GM23338 (cell line): ENCODE results near the gene RNF114. TPM values are rescaled to one million over a fixed set of nuclear protein-coding genes. Genes with fewer than 3 reads are reported as not detected.

Experiments used
- ATAC-seq: fragments of 200-7000 bp; cut with Tn5 transposase; 3 replicates; pipeline ENCODE4 v1.9.1; 2020
- DNase-seq: peaks from one replicate; pipeline ENCODE4 v3.0.0-alpha.2; 2015; ENCODE audit warnings: low spot score
- H2AFZ ChIP-seq: fragments of 200-600 bp; sonication (generic); 2 replicates; pipeline ENCODE4 v1.8.0; 2016; ENCODE audit warnings: antibody characterized with exemption, mild to moderate bottlenecking, moderate library complexity
- H3F3A ChIP-seq: fragments of 200-600 bp; sonication (generic); replicated peaks from 2 replicates; pipeline ENCODE4 v1.8.0; 2017; ENCODE audit warnings: antibody characterized with exemption, mixed run types, low read depth
- H3K27ac ChIP-seq: fragments of 200-600 bp; sonication (generic); 2 replicates; pipeline ENCODE4 v1.6.1; 2016; ENCODE audit warnings: low read depth
- H3K27me3 ChIP-seq: fragments of 200-600 bp; sonication (generic); 2 replicates; pipeline ENCODE4 v1.8.0; 2016; ENCODE audit warnings: mild to moderate bottlenecking, mixed run types, moderate library complexity; ENCODE audit not compliant: insufficient read depth
- H3K36me3 ChIP-seq: fragments of 200-600 bp; sonication (generic); 2 replicates; pipeline ENCODE4 v1.8.0; 2016; ENCODE audit warnings: mild to moderate bottlenecking; ENCODE audit not compliant: insufficient read depth
- H3K4me1 ChIP-seq: fragments of 200-600 bp; sonication (generic); 2 replicates; pipeline ENCODE4 v1.8.0; 2016; ENCODE audit warnings: mild to moderate bottlenecking, moderate library complexity; ENCODE audit not compliant: insufficient read depth
- H3K4me2 ChIP-seq: fragments of 200-600 bp; sonication (generic); 2 replicates; pipeline ENCODE4 v1.7.1; 2017; ENCODE audit warnings: mixed run types
- H3K4me3 ChIP-seq: fragments of 200-600 bp; sonication (generic); 2 replicates; pipeline ENCODE4 v1.6.1; 2016; ENCODE audit warnings: mixed run types
- H3K79me2 ChIP-seq: fragments of 200-600 bp; sonication (generic); replicated peaks from 2 replicates; pipeline ENCODE4 v1.8.0; 2017; ENCODE audit warnings: mild to moderate bottlenecking; ENCODE audit not compliant: insufficient read depth
- H3K9me2 ChIP-seq: fragments of 200-600 bp; sonication (generic); 2 replicates; pipeline ENCODE4 v1.8.0; 2017; ENCODE audit not compliant: insufficient read depth
- H4K20me1 ChIP-seq: fragments of 200-600 bp; sonication (generic); replicated peaks from 2 replicates; pipeline ENCODE4 v1.8.0; 2017; ENCODE audit warnings: mild to moderate bottlenecking; ENCODE audit not compliant: insufficient read depth
- H3K27ac Mint-ChIP-seq: 2 replicates; pipeline ENCODE4 v1.8.0; 2020; ENCODE audit warnings: inconsistent platforms, mild to moderate bottlenecking, moderate library complexity, mixed read lengths
- H3K27me3 Mint-ChIP-seq: 3 replicates; pipeline ENCODE4 v1.8.0; 2022; ENCODE audit warnings: low read depth, mild to moderate bottlenecking, moderate library complexity, mixed read lengths, inconsistent platforms; ENCODE audit not compliant: insufficient read depth, poor library complexity
- H3K36me3 Mint-ChIP-seq: 3 replicates; pipeline ENCODE4 v1.8.0; 2021; ENCODE audit warnings: low read depth, mild to moderate bottlenecking, inconsistent platforms, moderate library complexity, mixed read lengths
- H3K4me1 Mint-ChIP-seq: 3 replicates; pipeline ENCODE4 v1.8.0; 2020; ENCODE audit warnings: mild to moderate bottlenecking, inconsistent platforms, mixed read lengths
- H3K4me3 Mint-ChIP-seq: 3 replicates; pipeline ENCODE4 v1.8.0; 2021; ENCODE audit warnings: moderate library complexity, mild to moderate bottlenecking, inconsistent platforms, mixed read lengths
- H3K9me3 Mint-ChIP-seq: 3 replicates; pipeline ENCODE4 v1.8.0; 2020; ENCODE audit warnings: moderate library complexity, mild to moderate bottlenecking, inconsistent platforms, mixed read lengths
- CREB1 ChIP-seq: fragments of 250-450 bp; sonication (Bioruptor Pico); IDR thresholded peaks from 2 replicates; pipeline ENCODE4 v1.5.0; 2020; ENCODE audit warnings: low read depth, mild to moderate bottlenecking, moderate library complexity
- CTCF ChIP-seq, 2 experiments: fragments of 200-600 bp in 1 of 2; sonication (generic) in 1 of 2; conservative IDR thresholded peaks; 2 replicates each; pipeline versions ENCODE4 v1.5.1 to v1.6.1; 2016 to 2017; ENCODE audit warnings: antibody characterized with exemption in 2 of 2, low read depth in 2 of 2, mild to moderate bottlenecking in 2 of 2, moderate library complexity in 1 of 2
- ETS1 ChIP-seq: IDR thresholded peaks from 2 replicates; pipeline ENCODE4 v1.6.1; 2016; ENCODE audit warnings: antibody characterized with exemption
- EZH2 ChIP-seq: fragments of 200-600 bp; sonication (generic); IDR thresholded peaks from one replicate; pipeline ENCODE4 v1.8.0; 2017; ENCODE audit warnings: antibody characterized with exemption, mild to moderate bottlenecking, low read depth; ENCODE audit not compliant: unreplicated experiment
- EZH2phosphoT487 ChIP-seq: fragments of 200-600 bp; sonication (generic); IDR thresholded peaks from one replicate; pipeline ENCODE4 v1.8.1; 2018; ENCODE audit warnings: antibody characterized with exemption; ENCODE audit not compliant: unreplicated experiment
- NANOG ChIP-seq: IDR thresholded peaks from 2 replicates; pipeline ENCODE4 v1.6.1; 2016; ENCODE audit warnings: antibody characterized with exemption, borderline replicate concordance
- POLR2AphosphoS5 ChIP-seq: IDR thresholded peaks from 2 replicates; pipeline ENCODE4 v1.6.1; 2016; ENCODE audit warnings: antibody characterized with exemption, low read depth
- STAT1 ChIP-seq: IDR thresholded peaks from one replicate; pipeline ENCODE4 v1.6.1; 2016; ENCODE audit warnings: antibody characterized with exemption; ENCODE audit not compliant: unreplicated experiment
- ZNF114 ChIP-seq: fragments of 250-450 bp; sonication (Bioruptor Pico); IDR thresholded peaks from 2 replicates; pipeline ENCODE4 v1.5.0; 2020; ENCODE audit warnings: mild to moderate bottlenecking, moderate library complexity
- ZNF331 ChIP-seq: fragments of 250-450 bp; sonication (Bioruptor Pico); IDR thresholded peaks from 2 replicates; pipeline ENCODE4 v1.5.0; 2020; ENCODE audit warnings: low read depth, mild to moderate bottlenecking, moderate library complexity
- polyA plus RNA-seq: library from polyadenylated mRNA; unstranded; fragments of >200 nt; fragmentation: Nextera tagmentation; extraction: Ambion mirVana; gene quantifications from 2 replicates; pipeline ENCODE4 v1.2.1, GENCODE V29; 2016
- total RNA-seq: library from RNA; depleted of rRNA; stranded (reverse); fragments of >200 nt; shearing (Covaris generic); gene quantifications from 2 replicates; pipeline ENCODE4 v1.2.3, GENCODE V29; 2014
- TF ChIP-seq, protein P1 (sequence below): IDR thresholded peaks from one replicate; pipeline ENCODE4 v1.6.1; 2018; ENCODE audit warnings: antibody characterized with exemption; ENCODE audit not compliant: unreplicated experiment

Gene RNF114
- total and polyA plus RNA-seq, 2 experiments from 2014 or later, result 155 to 279 TPM

GRCh38 chr20:49945306-49945700, 9.1 kb downstream of the RNF114 start:
- TF ChIP-seq STAT1, result no peak
- no peak for TF ChIP-seq POLR2AphosphoS5
- TF ChIP-seq EZH2, result no peak
- no peak for TF ChIP-seq EZH2phosphoT487
- TF ChIP-seq NANOG, result no peak
- TF ChIP-seq ZNF331, result no peak
- no peak for TF ChIP-seq ZNF114
- no peak for TF ChIP-seq ETS1
- TF ChIP-seq CTCF (conservative IDR thresholded peaks at IDR 0.05; ENCODE audit: low read depth in 2 of 2), result no peak
- peaks cover 58% of the 10 kb centered on the region for H3K36me3 ChIP-seq

DNA sequence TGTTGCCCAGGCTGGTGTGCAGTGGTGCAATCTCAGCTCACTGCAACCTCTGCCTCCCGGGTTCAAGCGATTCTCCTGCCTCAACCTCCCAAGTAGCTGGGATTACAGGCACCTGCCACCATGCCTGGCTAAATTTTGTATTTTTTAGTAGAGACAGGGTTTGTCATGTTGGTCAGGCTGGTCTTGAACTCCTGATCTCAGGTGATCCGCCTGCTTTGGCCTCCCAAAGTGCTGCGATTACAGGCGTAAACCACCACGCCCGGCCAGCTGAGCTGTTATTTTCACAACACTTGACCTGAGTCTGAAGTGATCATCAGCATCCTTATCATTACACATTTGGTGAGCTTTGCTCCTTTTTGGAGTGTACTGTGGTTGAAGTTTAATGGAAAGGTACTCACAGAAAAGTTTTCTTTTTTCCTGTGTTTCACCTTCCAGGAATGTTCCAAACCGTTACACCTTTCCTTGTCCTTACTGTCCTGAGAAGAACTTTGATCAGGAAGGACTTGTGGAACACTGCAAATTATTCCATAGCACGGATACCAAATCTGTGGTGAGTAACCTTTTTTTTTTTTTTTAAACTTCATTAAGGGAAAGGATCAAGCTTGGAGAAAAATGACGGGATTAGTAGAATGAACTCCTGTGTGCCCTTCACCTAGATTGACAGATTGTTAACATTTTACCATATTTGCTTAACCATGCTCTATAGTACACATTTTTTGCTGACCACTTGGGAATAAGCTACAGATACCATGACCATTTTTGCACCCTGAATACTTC, 9.7 kb downstream of the RNF114 start:
- Histone ChIP-seq H3K4me3 (no peak overlapping the region), H3K36me3 (peaks cover 54% of the 10 kb centered on the region), H3K27me3 (no peaks in the 10 kb centered on the region), H3K79me2 (peaks cover 52% of the 10 kb centered on the region), H3K4me1 (no peaks in the 10 kb centered on the region), H3K9me2 (no peaks in the 10 kb centered on the region), H4K20me1 (peaks cover 34% of the 10 kb centered on the region), H2AFZ (no peak overlapping the region), H3K27ac (no peak overlapping the region), H3F3A (0 out of 2 replicates have a peak, but pooled peaks cover 6% of the 10 kb centered on the region), H3K4me2 (no peak overlapping the region)
- Mint-ChIP-seq H3K4me1 (no peaks in the 10 kb centered on the region; the same call in 2 of the 3 replicates), H3K4me3 (no peak overlapping the region), H3K27me3 (peaks cover 6% of the 10 kb centered on the region), H3K27ac (no peak overlapping the region), H3K9me3 (no peaks in the 10 kb centered on the region; the same call in 2 of the 3 replicates), H3K36me3 (peaks cover 80% of the 10 kb centered on the region)
- TF ChIP-seq CTCF (conservative IDR thresholded peaks at IDR 0.05; ENCODE audit: low read depth in 2 of 2) (no peak), EZH2phosphoT487 (no peak), STAT1 (no peak), ETS1 (no peak), NANOG (no peak), CREB1 (no peak), POLR2AphosphoS5 (no peak), EZH2 (no peak)
- TF ChIP-seq, protein P1, sequence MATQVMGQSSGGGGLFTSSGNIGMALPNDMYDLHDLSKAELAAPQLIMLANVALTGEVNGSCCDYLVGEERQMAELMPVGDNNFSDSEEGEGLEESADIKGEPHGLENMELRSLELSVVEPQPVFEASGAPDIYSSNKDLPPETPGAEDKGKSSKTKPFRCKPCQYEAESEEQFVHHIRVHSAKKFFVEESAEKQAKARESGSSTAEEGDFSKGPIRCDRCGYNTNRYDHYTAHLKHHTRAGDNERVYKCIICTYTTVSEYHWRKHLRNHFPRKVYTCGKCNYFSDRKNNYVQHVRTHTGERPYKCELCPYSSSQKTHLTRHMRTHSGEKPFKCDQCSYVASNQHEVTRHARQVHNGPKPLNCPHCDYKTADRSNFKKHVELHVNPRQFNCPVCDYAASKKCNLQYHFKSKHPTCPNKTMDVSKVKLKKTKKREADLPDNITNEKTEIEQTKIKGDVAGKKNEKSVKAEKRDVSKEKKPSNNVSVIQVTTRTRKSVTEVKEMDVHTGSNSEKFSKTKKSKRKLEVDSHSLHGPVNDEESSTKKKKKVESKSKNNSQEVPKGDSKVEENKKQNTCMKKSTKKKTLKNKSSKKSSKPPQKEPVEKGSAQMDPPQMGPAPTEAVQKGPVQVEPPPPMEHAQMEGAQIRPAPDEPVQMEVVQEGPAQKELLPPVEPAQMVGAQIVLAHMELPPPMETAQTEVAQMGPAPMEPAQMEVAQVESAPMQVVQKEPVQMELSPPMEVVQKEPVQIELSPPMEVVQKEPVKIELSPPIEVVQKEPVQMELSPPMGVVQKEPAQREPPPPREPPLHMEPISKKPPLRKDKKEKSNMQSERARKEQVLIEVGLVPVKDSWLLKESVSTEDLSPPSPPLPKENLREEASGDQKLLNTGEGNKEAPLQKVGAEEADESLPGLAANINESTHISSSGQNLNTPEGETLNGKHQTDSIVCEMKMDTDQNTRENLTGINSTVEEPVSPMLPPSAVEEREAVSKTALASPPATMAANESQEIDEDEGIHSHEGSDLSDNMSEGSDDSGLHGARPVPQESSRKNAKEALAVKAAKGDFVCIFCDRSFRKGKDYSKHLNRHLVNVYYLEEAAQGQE, result no peak
- ATAC-seq (no peak), DNase-seq (no peak)

More at GRCh38 chr20:49945306-49945700, 9.1 kb downstream of the RNF114 start:
- Histone ChIP-seq H3K4me2 (no peak overlapping the region), H3K4me1 (no peaks in the 10 kb centered on the region), H3K9me2 (no peaks in the 10 kb centered on the region), H3K27ac (no peak overlapping the region), H3K27me3 (no peaks in the 10 kb centered on the region), H2AFZ (no peak overlapping the region), H3F3A (0 out of 2 replicates have a peak, but pooled peaks cover 6% of the 10 kb centered on the region), H4K20me1 (peaks cover 38% of the 10 kb centered on the region), H3K79me2 (peaks cover 58% of the 10 kb centered on the region), H3K4me3 (no peak overlapping the region)
- Mint-ChIP-seq H3K9me3 (no peaks in the 10 kb centered on the region; the same call in 2 of the 3 replicates), H3K4me3 (no peak overlapping the region), H3K27ac (no peak overlapping the region), H3K27me3 (peaks cover 6% of the 10 kb centered on the region), H3K4me1 (no peaks in the 10 kb centered on the region; the same call in 2 of the 3 replicates), H3K36me3 (peaks cover 76% of the 10 kb centered on the region)
- DNase-seq (no peak), ATAC-seq (no peak)
